GM19395 (cell line): ENCODE measurements around the gene PRM2.

Experiments used
- ATAC-seq: cut with Tn5 transposase; IDR thresholded peaks from one replicate; pipeline ENCODE4 v1.9.1; 2021; ENCODE audit warnings: mild to moderate bottlenecking, moderate library complexity; ENCODE audit not compliant: unreplicated experiment

Gene PRM2

DNA sequence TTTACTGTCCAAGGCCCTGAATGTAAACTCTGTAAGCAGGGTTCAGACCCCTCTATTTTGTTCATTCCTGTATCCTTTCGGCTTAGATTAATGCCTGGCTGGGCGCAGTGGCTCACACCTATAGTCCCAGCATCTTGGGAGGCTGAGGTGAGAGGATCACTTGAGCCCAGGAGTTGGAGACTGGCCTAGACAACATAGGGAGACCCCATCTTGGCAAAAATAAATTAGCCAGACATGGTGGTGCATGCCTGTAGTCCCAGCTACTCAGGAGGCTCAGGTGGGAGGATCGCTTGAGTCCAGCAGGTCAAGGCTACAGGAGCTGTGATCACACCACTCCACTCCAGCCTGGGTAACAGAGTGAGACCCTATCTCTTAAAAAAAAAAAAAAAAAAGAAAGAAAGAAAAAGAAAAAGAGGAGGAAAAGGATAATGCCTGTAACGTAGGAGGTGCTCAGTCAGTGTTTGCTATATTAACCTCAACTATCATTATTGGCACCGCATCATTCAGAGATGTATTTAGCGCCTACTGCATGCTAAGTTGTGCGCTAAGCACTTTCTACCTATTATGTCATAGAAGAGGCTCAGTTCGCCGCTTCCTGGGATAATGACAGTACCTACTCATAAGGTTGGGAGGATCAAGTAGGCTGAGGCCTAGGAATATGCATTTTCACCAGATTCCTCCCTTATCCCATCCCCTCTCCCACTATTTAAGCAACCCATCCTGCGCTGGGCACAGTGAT is 25.3 kb downstream of the PRM2 start:
- no peak for ATAC-seq

DNA sequence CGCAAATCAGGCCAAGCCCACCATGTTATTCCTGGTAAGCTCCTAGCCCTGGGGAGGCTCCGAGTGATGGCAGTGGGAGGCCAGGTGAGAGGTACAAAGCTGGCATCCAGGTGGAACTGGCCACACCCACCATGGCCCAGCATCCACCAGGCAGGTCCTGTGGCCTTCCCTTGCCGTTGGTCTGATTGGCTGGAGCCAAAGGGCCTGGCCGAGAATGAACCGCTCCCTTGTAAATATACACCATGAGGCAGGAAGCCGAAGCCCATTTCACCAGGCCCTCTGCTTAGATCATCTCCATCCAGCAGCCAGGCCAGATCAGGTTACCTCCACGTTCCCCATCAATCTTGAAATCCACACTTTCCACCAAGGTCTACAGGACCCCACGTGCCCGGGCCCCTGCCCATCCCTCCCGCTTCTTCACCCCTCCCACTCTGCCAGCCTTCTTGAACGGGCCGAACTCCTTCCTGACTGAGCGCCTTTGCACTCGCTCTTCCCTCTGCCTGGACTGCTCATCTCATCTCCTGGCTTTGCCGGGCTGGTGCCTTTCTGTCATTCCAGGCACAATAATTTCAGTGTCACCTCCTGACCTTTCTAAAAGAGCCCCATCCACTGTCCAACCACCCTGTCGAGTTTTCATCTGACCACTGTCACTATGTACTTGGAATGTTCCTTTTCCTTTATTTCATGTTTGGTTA is 26.0 kb downstream of the PRM2 start:
- no peak for ATAC-seq

DNA sequence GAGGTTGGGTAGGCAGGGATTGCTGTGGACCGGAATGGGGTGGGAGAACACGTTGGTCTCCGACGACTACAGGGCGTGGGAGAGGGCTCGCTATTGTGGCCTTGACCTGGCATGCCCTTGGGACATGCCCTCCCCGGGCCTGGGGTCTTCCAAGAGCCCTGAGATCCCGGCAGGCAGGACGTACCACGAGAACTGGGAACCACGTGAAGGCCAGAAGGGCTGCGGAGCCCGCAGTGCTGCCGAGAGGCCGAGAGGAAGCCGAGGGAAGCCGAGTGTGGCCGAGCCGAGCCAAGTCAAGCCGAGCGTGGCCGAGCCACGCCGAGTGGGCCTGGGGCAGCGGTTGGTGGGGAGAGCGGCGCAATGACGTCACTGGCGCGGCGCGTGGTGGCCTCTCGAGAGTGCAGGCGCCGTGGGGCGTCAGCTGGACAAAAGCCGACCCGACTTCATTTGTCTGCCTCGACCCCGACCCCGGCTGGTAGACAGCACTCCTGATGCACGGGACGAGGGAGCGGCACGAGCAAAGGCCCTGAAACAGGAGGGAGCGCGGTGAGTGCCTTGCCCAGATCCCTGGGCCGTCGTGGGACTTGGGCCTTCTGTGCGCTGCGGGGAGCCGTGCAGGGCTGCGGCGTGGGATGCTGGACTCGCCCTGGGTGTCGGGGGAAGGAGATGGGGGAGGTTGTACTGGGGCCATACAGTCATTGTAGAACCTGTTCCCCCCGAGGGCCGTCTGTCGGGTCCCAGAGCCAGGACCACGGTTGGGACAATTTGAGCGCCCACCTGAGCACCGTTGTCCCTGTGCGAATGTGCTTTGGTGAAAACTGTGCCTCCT is 26.8 kb downstream of the PRM2 start:
- ATAC-seq: no peak

GRCh38 chr16:11248133-11248532 is 28.1 kb downstream of the PRM2 start:
- no peak for ATAC-seq

GRCh38 chr16:11245988-11246387 is 30.3 kb downstream of the PRM2 start:
- no peak for ATAC-seq

- no peak for ATAC-seq
Measured at GRCh38 chr16:11245222-11245737, 31.0 kb downstream of the PRM2 start.

DNA sequence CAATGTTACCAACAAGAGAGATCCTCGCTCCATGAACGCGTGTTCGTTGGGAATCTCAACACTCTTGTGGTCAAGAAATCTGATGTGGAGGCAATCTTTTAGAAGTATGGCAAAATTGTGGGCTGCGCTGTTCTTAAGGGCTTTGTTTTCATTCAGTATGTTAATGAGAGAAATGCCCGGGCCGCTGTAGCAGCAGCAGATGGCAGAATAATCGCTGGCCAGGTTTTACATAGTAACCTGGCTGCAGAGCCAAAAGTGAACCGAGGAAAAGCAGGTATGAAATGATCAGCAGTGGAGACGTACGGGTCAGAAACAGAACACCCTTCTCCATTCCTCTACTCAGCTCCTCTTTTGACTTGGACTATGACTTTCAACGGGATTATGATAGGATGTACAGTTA is 33.6 kb downstream of the PRM2 start:
- no peak for ATAC-seq

GRCh38 chr16:11241480-11242204 is 34.6 kb downstream of the PRM2 start:
- ATAC-seq: no peak

- ATAC-seq: no peak
Measured at GRCh38 chr16:11240636-11241473, 35.4 kb downstream of the PRM2 start.

DNA sequence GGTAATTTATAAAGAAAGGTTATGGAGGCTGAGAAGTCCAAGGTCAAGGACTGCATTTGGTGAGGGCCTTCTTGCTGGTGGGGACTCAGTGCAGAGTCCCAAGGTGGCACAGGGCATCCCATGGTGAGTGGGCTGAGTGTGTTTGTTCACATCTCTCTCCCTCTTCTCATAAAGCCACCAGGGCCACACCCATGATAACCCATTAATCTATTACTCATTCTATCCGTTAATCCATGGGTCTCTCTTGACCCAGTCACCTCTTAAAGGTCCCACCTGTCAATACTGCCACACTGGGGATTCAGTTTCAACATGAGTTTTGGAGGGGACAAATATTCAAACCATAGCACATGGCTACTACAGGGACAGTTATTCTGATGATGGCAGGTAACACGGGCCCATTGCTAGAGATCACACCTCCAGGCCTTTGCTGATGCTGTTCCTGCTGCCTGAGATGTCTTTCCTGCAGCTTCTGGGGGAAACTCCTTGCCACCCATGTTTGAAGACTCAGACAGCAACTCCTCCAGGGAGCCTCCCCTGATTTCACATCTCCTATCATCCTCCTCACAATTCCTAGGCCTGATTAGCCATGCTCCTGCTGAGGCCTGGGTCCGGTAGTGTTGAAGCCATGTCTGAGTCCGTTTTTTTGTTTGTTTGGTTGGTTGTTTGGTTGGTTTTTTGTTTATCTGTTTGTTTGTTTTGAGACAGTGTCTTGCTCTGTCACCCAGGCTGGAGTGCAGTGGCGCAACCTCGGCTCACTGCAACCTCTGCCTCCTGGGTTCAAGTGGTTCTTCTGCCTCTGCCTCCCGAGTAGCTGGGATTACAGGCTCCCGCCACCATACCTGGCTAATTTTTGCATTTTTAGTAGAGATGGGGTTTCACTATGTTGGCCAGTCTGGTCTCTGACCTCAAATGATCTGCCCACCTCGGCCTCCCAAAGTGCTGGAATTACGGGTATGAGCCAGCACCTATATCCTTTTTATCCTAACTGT is 36.3 kb downstream of the PRM2 start:
- no peak for ATAC-seq

GRCh38 chr16:11238272-11239202 is 37.7 kb downstream of the PRM2 start:
- ATAC-seq: no peak

GRCh38 chr16:11236461-11237254 is 39.6 kb downstream of the PRM2 start:
- no peak for ATAC-seq

DNA sequence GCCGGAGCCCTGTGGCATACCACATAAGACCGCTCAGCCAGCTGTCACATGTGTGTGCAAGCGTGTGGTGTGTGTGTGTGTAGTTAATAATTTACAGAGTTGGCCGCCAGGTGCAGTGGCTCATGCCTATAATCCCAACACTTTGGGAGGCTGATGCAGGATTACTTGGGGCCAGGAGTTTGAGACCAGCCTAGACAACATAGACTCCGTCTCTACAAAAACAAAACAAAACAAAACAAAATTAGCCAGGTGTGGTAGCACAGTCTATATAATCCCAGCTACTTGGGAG is 40.6 kb downstream of the PRM2 start:
- ATAC-seq: no peak

DNA sequence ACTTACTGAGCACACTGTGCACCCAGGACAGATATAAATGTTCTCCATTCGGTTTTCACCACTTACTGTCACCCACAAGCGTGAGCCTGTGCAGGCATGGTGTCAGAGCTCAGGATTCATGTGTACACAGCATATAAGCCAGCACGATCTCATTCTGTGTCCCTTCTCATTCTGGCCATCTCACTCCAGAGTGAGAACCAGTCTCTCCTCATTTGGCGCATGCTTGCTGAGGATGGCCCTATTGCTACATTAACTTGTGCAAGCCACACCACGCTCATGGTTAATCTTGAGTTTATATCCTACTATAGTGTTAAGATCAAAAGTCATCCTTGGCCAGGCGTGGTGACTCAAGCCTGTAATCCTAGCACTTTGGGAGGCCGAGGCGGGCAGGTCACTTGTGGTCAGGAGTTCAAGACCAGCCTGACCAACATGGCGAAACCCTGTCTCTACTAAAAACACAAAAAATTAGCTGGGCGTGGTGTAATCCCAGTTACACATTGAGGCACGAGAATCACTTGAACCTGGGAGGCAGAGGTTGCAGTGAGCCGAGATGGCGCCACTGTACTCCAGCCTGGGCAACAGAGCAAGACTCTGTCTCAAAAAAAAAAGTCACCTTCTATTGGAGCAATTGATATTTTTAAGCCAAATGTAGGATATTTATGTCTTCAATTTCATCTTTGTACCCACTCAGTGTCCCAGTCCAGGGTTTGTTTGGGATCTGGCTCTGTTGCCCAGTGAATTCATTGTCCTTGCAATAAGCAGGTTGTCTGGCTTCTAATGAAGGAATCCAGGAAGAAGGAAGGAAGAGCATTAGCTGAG is 41.2 kb downstream of the PRM2 start:
- no peak for ATAC-seq

- ATAC-seq: no peak
Measured at GRCh38 chr16:11233727-11234376, 42.4 kb downstream of the PRM2 start.
